Measurements from ENCODE around the gene ABLIM2. TPM values are rescaled to one million over a fixed set of nuclear protein-coding genes. Genes with fewer than 3 reads are reported as not detected.

ABLIM2 gene
- total RNA-seq, 2 experiments from 2014 or later = 0.76 TPM; not detected in 1

- Histone ChIP-seq H3K4me1 (ENCODE audit: insufficient read depth, low read length, poor library complexity, severe bottlenecking) (peaks cover 14% of the 10 kb centered on the region), H3K4me3 (ENCODE audit: low read depth, low read length, poor library complexity, severe bottlenecking) (no peak overlapping the region), H3K79me2 (ENCODE audit: insufficient read depth, low read depth, low read length) (no peaks in the 10 kb centered on the region), H3K36me3 (ENCODE audit: insufficient read depth, low read length) (no peaks in the 10 kb centered on the region), H2AFZ (ENCODE audit: low read length) (no peak overlapping the region), H3K27ac (ENCODE audit: low read depth, low read length, poor library complexity, severe bottlenecking) (no peak overlapping the region), H3K9me3 (ENCODE audit: low read length) (no peaks in the 10 kb centered on the region), H3K4me2 (ENCODE audit: low read length) (no peak overlapping the region), H4K20me1 (ENCODE audit: insufficient read depth, low read length) (no peaks in the 10 kb centered on the region), H3K9me2 (ENCODE audit: insufficient read depth, low read length) (no peaks in the 10 kb centered on the region)
- no peak for DNase-seq (ENCODE audit: low spot score)
- no peak for TF ChIP-seq EZH2phosphoT487 (IDR thresholded peaks at IDR 0.05; ENCODE audit: borderline replicate concordance, low read depth, low read length)
- TF ChIP-seq, protein P1, sequence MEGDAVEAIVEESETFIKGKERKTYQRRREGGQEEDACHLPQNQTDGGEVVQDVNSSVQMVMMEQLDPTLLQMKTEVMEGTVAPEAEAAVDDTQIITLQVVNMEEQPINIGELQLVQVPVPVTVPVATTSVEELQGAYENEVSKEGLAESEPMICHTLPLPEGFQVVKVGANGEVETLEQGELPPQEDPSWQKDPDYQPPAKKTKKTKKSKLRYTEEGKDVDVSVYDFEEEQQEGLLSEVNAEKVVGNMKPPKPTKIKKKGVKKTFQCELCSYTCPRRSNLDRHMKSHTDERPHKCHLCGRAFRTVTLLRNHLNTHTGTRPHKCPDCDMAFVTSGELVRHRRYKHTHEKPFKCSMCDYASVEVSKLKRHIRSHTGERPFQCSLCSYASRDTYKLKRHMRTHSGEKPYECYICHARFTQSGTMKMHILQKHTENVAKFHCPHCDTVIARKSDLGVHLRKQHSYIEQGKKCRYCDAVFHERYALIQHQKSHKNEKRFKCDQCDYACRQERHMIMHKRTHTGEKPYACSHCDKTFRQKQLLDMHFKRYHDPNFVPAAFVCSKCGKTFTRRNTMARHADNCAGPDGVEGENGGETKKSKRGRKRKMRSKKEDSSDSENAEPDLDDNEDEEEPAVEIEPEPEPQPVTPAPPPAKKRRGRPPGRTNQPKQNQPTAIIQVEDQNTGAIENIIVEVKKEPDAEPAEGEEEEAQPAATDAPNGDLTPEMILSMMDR (conservative IDR thresholded peaks at IDR 0.05; ENCODE audit: low read length) = no peak
- POLR2A ChIA-PET = no interaction called here
- CTCF ChIA-PET (ENCODE audit: unreplicated experiment) = no interaction called here
- BruUV-seq (replicated peaks) = no TSS peak
- intact Hi-C loops (cut with micrococcal nuclease; ENCODE audit: unreplicated experiment) = no loop called here
Measured at GRCh38 chr4:8155048-8155447, 3.6 kb downstream of the ABLIM2 start.

- intact Hi-C loops (cut with micrococcal nuclease; ENCODE audit: unreplicated experiment) = no loop called here
- no peak for DNase-seq (ENCODE audit: low spot score)
- H2AFZ ChIP-seq (ENCODE audit: low read length) = no peak overlapping the region
- no peak overlapping the region for H3K4me2 ChIP-seq (ENCODE audit: low read length)
- no peaks in the 10 kb centered on the region for H3K9me3 ChIP-seq (ENCODE audit: low read length)
- peaks cover 4% of the 10 kb centered on the region for H3K4me1 ChIP-seq (ENCODE audit: insufficient read depth, low read length, poor library complexity, severe bottlenecking)
- no peaks in the 10 kb centered on the region for H3K36me3 ChIP-seq (ENCODE audit: insufficient read depth, low read length)
- H3K4me3 ChIP-seq (ENCODE audit: low read depth, low read length, poor library complexity, severe bottlenecking) = no peak overlapping the region
- no peaks in the 10 kb centered on the region for H4K20me1 ChIP-seq (ENCODE audit: insufficient read depth, low read length)
- no TSS peak for BruUV-seq (replicated peaks)
- no peak for TF ChIP-seq EZH2phosphoT487 (IDR thresholded peaks at IDR 0.05; ENCODE audit: borderline replicate concordance, low read depth, low read length)
- TF ChIP-seq, protein P1 (conservative IDR thresholded peaks at IDR 0.05; ENCODE audit: low read length) = no peak
- POLR2A ChIA-PET = interaction anchor here (0.6 kb wide), 1 partner anchor 115 kb away, joined by 3 read pairs; no protein-coding TSS in a partner anchor
- no peaks in the 10 kb centered on the region for H3K9me2 ChIP-seq (ENCODE audit: insufficient read depth, low read length)
- no peaks in the 10 kb centered on the region for H3K79me2 ChIP-seq (ENCODE audit: insufficient read depth, low read depth, low read length)
- CTCF ChIA-PET (ENCODE audit: unreplicated experiment) = no interaction called here
- H3K27ac ChIP-seq (ENCODE audit: low read depth, low read length, poor library complexity, severe bottlenecking) = no peak overlapping the region
Measured at GRCh38 chr4:8153441-8153840, 5.2 kb downstream of the ABLIM2 start.

GRCh38 chr4:8152865-8153257 lies 5.8 kb downstream of the ABLIM2 start:
- CTCF ChIA-PET (ENCODE audit: unreplicated experiment) = no interaction called here
- intact Hi-C loops (cut with micrococcal nuclease; ENCODE audit: unreplicated experiment) = no loop called here

More at GRCh38 chr4:8152865-8153257, 5.8 kb downstream of the ABLIM2 start:
- no peaks in the 10 kb centered on the region for H4K20me1 ChIP-seq (ENCODE audit: insufficient read depth, low read length)
- no peaks in the 10 kb centered on the region for H3K9me2 ChIP-seq (ENCODE audit: insufficient read depth, low read length)
- H3K4me1 ChIP-seq (ENCODE audit: insufficient read depth, low read length, poor library complexity, severe bottlenecking) = no peaks in the 10 kb centered on the region
- H2AFZ ChIP-seq (ENCODE audit: low read length) = no peak overlapping the region
- BruUV-seq (replicated peaks) = no TSS peak
- no peak for DNase-seq (ENCODE audit: low spot score)
- H3K4me2 ChIP-seq (ENCODE audit: low read length) = no peak overlapping the region
- POLR2A ChIA-PET = no interaction called here
- TF ChIP-seq, protein P1 (conservative IDR thresholded peaks at IDR 0.05; ENCODE audit: low read length) = no peak
- H3K36me3 ChIP-seq (ENCODE audit: insufficient read depth, low read length) = no peaks in the 10 kb centered on the region
- H3K27ac ChIP-seq (ENCODE audit: low read depth, low read length, poor library complexity, severe bottlenecking) = no peak overlapping the region
- H3K79me2 ChIP-seq (ENCODE audit: insufficient read depth, low read depth, low read length) = no peaks in the 10 kb centered on the region
- H3K9me3 ChIP-seq (ENCODE audit: low read length) = no peaks in the 10 kb centered on the region
- no peak overlapping the region for H3K4me3 ChIP-seq (ENCODE audit: low read depth, low read length, poor library complexity, severe bottlenecking)
